GM19035 (cell line): ENCODE data around the gene IER2.

Experiments used
- ATAC-seq: cut with Tn5 transposase; IDR thresholded peaks from one replicate; pipeline ENCODE4 v1.9.1; 2021; ENCODE audit not compliant: unreplicated experiment

The IER2 gene, protein sequence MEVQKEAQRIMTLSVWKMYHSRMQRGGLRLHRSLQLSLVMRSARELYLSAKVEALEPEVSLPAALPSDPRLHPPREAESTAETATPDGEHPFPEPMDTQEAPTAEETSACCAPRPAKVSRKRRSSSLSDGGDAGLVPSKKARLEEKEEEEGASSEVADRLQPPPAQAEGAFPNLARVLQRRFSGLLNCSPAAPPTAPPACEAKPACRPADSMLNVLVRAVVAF

GRCh38 chr19:13150187-13150930 lies at the start of gene IER2, which contains the start of gene STX10:
Gene IER2 (plus strand): TSS chr19:13150411. CDS start chr19:13153187, 2,776 bp downstream.
Gene STX10 (minus strand): TSS chr19:13150375. CDS start chr19:13150173, 202 bp downstream.
- peak; percentile 38 for ATAC-seq

- ATAC-seq = no peak
Observed at GRCh38 chr19:13100841-13101589, 49.2 kb upstream of the IER2 start.

- no peak for ATAC-seq
Observed at GRCh38 chr19:13101590-13102415, 48.4 kb upstream of the IER2 start.

- ATAC-seq = no peak
Observed at GRCh38 chr19:13102416-13102665, 47.9 kb upstream of the IER2 start.

GRCh38 chr19:13102666-13103580 lies 47.3 kb upstream of the IER2 start, which contains the start of gene LYL1:
Gene LYL1 (minus strand): TSS chr19:13102858. CDS start chr19:13101171, 1,687 bp downstream.
- ATAC-seq = peak; percentile 38

DNA sequence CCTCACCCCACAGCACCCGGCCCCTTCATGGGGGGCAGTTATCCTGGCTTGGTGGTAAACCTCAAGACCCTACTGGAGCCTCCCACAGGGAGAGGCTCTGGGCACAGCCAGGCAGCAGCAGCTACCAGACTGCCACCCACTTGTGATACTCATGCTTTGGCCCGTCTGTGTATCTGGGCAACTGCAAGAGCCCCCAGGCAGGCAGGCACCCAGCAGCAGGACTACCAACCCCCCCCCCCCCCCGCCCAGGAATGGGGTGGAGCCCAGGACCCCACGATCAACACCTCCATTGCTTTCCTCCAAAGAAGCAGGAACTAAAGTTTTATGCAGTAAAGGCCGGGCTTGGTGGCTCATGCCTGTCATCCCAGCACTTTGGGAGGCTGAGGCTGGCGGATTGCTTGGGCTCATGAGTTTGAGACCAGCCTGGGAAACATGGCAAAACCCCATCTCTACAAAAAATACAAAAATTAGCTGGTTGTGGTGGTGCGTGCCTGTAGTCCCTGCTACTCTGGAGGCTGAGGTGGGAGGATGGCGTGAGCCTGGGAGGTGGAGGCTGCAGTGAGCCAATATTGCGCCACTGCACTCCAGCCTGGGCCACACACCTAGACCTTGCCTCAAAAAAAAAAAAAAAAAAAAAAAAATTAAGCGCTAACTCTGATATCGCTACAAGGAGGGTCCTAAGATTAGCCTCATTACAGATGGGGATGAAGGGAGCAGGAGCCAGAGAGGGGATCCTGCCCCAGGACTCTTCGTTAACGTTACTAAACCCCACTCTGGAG lies 46.4 kb upstream of the IER2 start:
- no peak for ATAC-seq

GRCh38 chr19:13104360-13104847 lies 45.8 kb upstream of the IER2 start:
- ATAC-seq = peak; percentile 35

- ATAC-seq = no peak
Observed at GRCh38 chr19:13104848-13105711, 45.1 kb upstream of the IER2 start.

DNA sequence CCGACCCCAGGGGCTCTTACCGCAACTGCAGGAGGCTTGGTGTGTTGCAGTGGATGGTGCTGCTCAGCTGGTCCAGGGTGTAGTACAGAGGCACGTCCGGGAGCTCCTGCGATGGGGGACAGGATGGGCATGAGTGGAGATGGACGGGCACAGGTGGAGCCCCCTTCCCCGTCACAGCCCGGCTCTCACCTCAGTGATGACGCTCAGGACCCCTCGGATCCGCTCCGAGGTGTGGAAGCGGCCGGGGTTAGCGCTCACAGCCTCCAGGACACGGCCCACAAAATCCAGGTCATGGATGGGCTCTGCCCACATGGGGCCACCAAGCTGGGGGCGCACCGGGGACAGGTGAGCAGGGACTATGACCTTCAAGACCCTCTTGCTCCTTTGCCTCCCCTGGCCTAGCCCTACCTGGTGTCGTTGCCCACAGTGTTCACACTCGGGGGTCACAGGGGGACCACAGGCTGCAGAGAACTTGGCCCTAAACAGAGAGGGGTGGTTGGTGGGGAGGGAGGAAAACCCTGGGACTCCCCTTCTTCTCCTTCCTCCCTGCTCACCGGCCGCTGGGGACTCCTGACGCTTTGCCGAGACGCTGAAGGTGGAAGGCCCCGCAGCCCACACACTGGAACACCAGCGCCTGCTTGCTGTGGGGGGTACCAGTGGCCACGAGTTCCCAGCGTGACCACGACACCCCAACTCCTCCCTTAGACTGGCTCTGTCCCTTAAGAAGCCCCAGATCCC lies 40.7 kb upstream of the IER2 start:
- no peak for ATAC-seq

- no peak for ATAC-seq
Observed at GRCh38 chr19:13110099-13110610, 40.1 kb upstream of the IER2 start.

DNA sequence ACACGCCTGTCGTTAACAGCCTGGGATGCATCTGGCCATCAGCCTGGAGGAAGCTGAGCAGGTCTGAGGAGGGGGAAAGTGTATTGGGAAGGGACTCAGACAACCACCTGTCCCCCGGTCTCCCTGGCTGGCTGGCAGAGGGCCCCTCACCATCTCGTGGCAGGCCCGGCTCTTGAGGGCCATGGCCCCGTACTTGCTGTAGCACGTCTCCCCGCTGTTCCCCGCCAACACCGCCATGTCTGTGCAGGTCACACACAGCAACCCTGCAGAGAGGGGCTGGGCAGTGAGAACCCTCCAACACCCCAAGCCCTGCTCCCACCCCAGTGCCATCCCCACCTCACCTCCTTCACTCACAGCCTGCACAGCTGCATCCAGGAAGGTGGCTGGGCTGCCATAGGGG lies 37.7 kb upstream of the IER2 start:
- ATAC-seq = no peak

DNA sequence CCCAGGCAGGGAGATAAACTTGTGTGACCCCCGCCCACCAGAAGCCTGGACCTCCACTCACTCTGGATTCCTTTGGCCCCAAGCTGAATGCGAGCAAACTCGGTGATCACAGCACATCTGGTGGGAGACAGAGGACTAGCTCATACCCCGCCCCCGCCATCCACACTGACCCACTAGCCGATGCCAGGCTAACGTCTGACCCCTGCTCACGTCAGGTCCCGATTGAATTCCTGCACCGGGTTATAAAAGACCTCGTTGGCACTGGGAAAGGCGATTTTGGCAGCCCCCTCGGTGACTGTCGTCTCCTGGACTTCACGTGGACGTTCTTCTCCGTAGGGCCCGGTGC lies 34.3 kb upstream of the IER2 start:
- ATAC-seq = no peak

DNA sequence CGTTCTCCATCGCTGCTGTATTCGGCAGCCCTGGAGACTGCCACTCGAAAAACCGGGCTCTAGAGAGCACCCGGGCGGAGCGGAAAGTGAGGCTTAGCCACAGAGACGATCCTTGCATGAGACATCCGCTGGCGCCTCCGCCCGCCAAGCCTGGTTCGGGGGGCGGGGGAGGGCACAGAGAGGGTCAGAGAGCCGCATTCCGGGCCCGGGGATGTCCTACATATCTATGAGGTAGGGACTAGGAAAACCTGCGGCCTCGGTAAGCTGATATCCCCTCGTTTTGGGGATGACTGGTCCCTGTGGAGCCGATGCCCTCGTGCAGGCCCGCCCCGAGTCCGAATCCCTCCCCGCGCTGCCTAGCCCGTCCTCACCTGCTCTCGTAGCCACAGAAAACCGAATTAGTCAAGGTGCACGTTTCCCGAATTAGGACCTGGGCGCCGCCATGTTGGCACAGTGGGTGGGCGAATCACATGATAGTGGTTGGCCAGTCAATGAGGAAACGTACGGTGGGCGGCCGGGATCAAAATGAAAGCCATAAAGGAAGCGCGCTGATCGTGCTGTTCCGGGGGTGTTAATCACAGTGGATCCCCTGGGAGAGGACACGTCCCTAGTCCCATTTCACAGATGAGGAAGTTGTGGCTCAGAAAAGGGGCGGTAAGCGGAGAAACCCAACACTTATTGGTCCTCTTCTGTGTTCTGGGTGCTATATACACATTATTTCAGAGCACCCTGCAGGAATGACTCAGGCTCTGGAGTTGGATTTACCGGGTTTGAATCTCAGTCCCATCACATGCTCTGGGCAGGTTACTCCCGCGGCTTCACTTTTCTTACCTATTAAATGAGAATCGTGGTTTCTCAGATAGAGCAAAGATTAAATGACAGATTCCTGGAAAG lies 33.7 kb upstream of the IER2 start, which contains the start of gene TRMT1:
Gene TRMT1, minus strand, starts transcription at position 459 of the 894 bp plus-strand sequence. Its CDS starts 341 bp downstream, at position 118.
- ATAC-seq = peak; percentile 55

DNA sequence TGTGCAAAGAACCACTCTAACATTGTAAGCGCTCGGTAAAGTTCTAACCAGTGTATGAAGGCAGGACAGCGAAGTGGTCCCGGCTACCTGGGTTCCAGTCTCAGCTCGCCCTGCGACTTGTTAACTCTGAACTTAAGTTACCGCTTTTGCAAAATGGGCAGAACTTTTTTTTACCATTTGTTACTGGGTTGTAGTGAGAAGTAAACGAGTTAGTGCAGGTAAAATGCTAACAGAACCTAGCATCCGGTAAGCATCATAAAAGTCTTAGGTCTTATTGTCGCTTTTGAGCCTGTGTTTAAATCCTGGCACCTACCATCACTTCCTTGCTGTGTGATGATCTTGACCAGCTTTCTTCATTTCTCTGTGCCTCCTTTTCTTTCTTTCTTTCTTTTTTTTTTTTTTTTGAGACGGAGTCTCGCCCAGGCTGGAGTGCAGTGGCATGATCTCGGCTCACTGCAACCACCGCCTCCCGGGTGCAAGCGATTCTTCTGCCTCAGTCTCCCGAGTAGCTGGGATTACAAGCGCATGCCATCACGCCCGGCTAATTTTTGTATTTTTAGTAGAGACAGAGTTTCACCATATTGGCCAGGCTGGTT lies 32.9 kb upstream of the IER2 start:
- no peak for ATAC-seq

- ATAC-seq = peak; percentile 51
Observed at GRCh38 chr19:13117772-13118423, 32.3 kb upstream of the IER2 start, which contains the start of gene NACC1. Gene NACC1 (plus strand): TSS chr19:13118264. CDS start chr19:13135208, 16,944 bp downstream.
